Measurements from ENCODE around the gene STON2.
"Not testable (repeated sequence)": the region's sequence is repeated elsewhere in the genome, so short reads cannot be mapped to it uniquely, and the experiment has no call there.

Gene STON2

GRCh38 chr14:81400202-81400678 lies at the start of gene STON2:
TSS of gene STON2 (minus strand) at chr14:81400324. CDS start at chr14:81398382, 1,942 bp downstream.
- DNase-seq (ENCODE audit: low read depth): no peak

GRCh38 chr14:81449576-81449975 lies 49.5 kb upstream of the STON2 start:
- no peak for DNase-seq (ENCODE audit: low read depth)

GRCh38 chr14:81449114-81449513 lies 49.0 kb upstream of the STON2 start:
- DNase-seq (ENCODE audit: low read depth): no peak

GRCh38 chr14:81447021-81447764 lies 47.1 kb upstream of the STON2 start:
- no peak for DNase-seq (ENCODE audit: low read depth)

GRCh38 chr14:81446279-81447007 lies 46.3 kb upstream of the STON2 start:
- no peak for DNase-seq (ENCODE audit: low read depth)

GRCh38 chr14:81441626-81442134 lies 41.6 kb upstream of the STON2 start:
- no peak for DNase-seq (ENCODE audit: low read depth)

GRCh38 chr14:81440041-81440440 lies 39.9 kb upstream of the STON2 start:
- no peak for DNase-seq (ENCODE audit: low read depth)

- no peak for DNase-seq (ENCODE audit: low read depth)
Measured at GRCh38 chr14:81437244-81437643, 37.1 kb upstream of the STON2 start.

GRCh38 chr14:81436296-81437138 lies 36.4 kb upstream of the STON2 start:
- peak; percentile 24 for DNase-seq (ENCODE audit: low read depth)

- DNase-seq (ENCODE audit: low read depth): no peak
Measured at GRCh38 chr14:81435391-81436295, 35.5 kb upstream of the STON2 start.

GRCh38 chr14:81435048-81435390 lies 34.9 kb upstream of the STON2 start:
- DNase-seq (ENCODE audit: low read depth): no peak

- DNase-seq (ENCODE audit: low read depth): no peak
Measured at GRCh38 chr14:81434230-81434629, 34.1 kb upstream of the STON2 start.

GRCh38 chr14:81433378-81433777 lies 33.3 kb upstream of the STON2 start:
- no peak for DNase-seq (ENCODE audit: low read depth)

GRCh38 chr14:81432219-81432661 lies 32.1 kb upstream of the STON2 start:
- DNase-seq (ENCODE audit: low read depth): no peak

- no peak for DNase-seq (ENCODE audit: low read depth)
Measured at GRCh38 chr14:81430235-81430634, 30.1 kb upstream of the STON2 start.

GRCh38 chr14:81429749-81430148 lies 29.6 kb upstream of the STON2 start:
- not testable (repeated sequence) for DNase-seq (ENCODE audit: low read depth)

GRCh38 chr14:81429028-81429427 lies 28.9 kb upstream of the STON2 start:
- no peak for DNase-seq (ENCODE audit: low read depth)

- DNase-seq (ENCODE audit: low read depth): no peak
Measured at GRCh38 chr14:81427348-81428058, 27.4 kb upstream of the STON2 start.

- DNase-seq (ENCODE audit: low read depth): no peak
Measured at GRCh38 chr14:81423504-81423903, 23.4 kb upstream of the STON2 start.

- DNase-seq (ENCODE audit: low read depth): no peak
Measured at GRCh38 chr14:81418057-81418790, 18.1 kb upstream of the STON2 start.

Data from GM04504 (cell line).